GM21367 (cell line): ENCODE data around the gene LRP2BP.

Experiments
- ATAC-seq: cut with Tn5 transposase; IDR thresholded peaks from one replicate; pipeline ENCODE4 v1.9.1; 2021; ENCODE audit not compliant: unreplicated experiment

Gene LRP2BP

GRCh38 chr4:185395956-185396723, 416 bp upstream of the LRP2BP start:
- peak; percentile 66 for ATAC-seq

GRCh38 chr4:185394568-185395237, 1.0 kb downstream of the LRP2BP start:
- ATAC-seq = no peak

- no peak for ATAC-seq
These were observed 3.6 kb downstream of the LRP2BP start for GRCh38 chr4:185392156-185392555.

- no peak for ATAC-seq
These were observed 4.8 kb downstream of the LRP2BP start for GRCh38 chr4:185390941-185391340.

- no peak for ATAC-seq
These were observed 7.8 kb downstream of the LRP2BP start for GRCh38 chr4:185387957-185388356.

- ATAC-seq = no peak
These were observed 10.8 kb downstream of the LRP2BP start for GRCh38 chr4:185384930-185385331.

GRCh38 chr4:185384061-185384460, 11.7 kb downstream of the LRP2BP start:
- ATAC-seq = no peak

GRCh38 chr4:185383451-185383850, 12.3 kb downstream of the LRP2BP start:
- ATAC-seq = no peak

- no peak for ATAC-seq
These were observed 13.0 kb downstream of the LRP2BP start for GRCh38 chr4:185382754-185383153.

GRCh38 chr4:185381288-185382196, 14.2 kb downstream of the LRP2BP start:
- no peak for ATAC-seq

GRCh38 chr4:185380320-185380719, 15.4 kb downstream of the LRP2BP start:
- ATAC-seq = no peak

GRCh38 chr4:185379326-185380295, 16.1 kb downstream of the LRP2BP start:
- ATAC-seq = no peak

GRCh38 chr4:185378264-185378663, 17.5 kb downstream of the LRP2BP start:
- ATAC-seq = no peak

- no peak for ATAC-seq
These were observed 21.2 kb downstream of the LRP2BP start for GRCh38 chr4:185374573-185374972.

- no peak for ATAC-seq
These were observed 21.7 kb downstream of the LRP2BP start for GRCh38 chr4:185374027-185374426.

- ATAC-seq = no peak
These were observed 24.0 kb downstream of the LRP2BP start for GRCh38 chr4:185371702-185372101.

- ATAC-seq = no peak
These were observed 25.3 kb downstream of the LRP2BP start for GRCh38 chr4:185370268-185370949.

- ATAC-seq = no peak
These were observed 26.0 kb downstream of the LRP2BP start for GRCh38 chr4:185369731-185370130.

GRCh38 chr4:185364886-185365285, 30.8 kb downstream of the LRP2BP start:
- ATAC-seq = no peak

GRCh38 chr4:185363251-185363650, 32.5 kb downstream of the LRP2BP start:
- no peak for ATAC-seq
